HG02970 (cell line): ENCODE data around the gene HDAC7.

Source experiments
- ATAC-seq: cut with Tn5 transposase; IDR thresholded peaks from one replicate; pipeline ENCODE4 v1.9.1; 2021; ENCODE audit warnings: mild to moderate bottlenecking, moderate library complexity, moderate number of reproducible peaks; ENCODE audit not compliant: unreplicated experiment, low FRiP score

Gene HDAC7

DNA sequence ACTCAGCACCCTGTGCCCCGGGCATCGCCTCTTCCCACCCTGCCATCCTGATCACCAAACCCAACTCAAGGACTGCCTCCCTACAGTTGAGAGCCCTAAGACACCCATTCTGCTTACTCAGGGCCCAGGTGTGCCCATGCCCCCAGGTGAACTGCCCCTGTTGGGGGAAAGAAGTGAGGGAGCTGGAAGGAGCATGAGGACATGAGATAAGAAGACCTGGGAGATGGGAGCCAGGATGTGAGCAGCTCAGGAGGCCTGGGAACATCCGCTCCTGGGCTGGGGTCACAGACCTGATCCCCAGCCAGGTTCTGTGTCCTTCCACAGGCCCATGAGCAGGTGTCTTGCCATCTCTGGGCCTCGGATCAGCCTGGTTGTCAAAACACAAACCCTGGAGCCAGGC, 67.6 kb downstream of the HDAC7 start:
- no peak for ATAC-seq

DNA sequence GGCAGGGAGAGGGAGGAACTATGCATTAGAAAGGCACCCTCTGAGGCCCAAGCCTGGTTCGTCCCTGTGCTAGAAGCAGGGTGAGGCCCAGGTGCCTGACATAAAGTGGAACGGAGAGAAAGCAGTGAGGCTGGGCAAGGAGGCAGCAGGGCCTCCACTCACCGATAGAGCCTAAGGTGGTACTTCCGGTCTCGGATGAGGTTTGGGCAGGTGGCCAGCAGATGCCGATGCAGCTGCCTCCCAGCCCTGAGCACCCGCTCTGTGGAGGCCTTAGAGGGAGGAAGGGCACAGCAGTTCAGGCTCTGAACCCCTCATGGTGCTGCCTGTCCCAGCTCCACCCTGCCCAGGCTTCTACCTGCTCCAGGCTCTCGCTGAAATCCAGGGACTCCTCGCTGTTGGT, 68.1 kb downstream of the HDAC7 start:
- no peak for ATAC-seq

DNA sequence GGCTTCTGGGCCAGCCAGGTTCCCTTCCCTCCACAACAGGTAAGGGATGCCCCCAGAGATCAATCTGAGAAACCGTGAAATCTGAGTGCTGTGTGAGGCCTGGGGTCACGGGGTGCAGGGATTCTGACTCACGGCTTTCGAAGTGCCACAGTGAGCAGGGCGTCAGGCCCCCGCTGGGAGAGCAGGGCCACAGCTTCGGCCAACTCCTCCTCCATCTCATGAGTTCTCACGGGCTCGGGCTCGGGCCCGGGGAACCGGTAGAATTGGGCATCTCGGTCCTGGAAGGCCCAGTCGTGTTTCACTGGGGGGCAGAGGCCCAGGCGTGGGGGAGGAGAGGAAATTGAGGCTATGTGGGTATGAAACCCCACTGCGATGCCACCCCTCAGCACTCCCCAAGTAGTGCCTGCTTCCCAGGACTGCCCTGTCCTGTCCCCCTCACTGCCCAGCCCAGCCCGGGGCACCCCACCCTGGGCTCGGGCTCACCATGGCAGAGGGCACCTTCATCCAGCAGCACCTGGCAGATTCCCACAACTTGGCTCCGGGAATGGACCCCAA, 68.7 kb downstream of the HDAC7 start:
- no peak for ATAC-seq

DNA sequence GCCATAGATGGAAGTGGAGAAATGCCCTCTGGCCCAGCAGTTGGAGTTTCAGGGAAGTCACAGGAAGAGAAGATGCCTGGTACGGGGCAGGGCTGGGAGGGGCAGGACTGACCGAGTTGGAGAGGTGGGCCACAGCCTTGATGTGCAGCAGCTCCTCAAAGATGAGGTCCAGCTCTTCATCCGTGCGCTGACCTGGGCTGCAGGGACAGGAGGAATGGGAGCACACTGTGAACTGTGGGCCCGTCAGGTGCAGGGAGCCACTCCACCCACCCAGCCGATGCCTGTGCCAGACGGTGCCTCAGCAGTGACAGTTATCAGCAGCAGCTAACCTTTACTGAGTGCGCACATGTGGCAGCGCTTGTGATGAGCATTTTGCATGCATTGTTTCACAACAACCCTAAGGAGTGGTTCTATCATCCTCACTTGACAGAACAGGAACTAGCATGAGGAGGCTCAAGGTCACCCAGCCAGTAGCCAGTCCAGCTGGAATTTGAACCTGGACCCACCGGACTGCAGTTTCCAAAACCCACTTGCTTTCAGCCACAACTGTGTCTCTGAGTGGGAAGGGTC, 69.4 kb downstream of the HDAC7 start:
- ATAC-seq = no peak

DNA sequence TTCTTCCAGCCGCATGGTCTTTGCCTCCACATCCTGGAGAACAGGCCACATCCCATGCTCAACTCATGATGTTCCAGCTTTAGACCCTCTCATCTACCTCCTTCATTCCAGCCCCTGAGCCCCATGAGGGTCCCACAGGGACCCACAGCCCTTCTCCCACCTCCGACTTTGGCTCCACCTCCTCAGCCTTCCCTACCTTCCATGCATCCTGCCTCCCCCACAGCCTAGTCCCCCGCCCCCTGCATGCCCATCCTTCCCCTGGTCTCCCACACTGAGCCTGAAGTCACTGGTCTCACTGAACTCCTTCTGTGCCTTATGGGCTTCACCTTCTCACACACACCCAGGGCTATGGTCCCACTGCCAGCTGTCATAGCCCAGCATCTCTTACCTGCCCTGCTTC, 70.8 kb downstream of the HDAC7 start:
- no peak for ATAC-seq

DNA sequence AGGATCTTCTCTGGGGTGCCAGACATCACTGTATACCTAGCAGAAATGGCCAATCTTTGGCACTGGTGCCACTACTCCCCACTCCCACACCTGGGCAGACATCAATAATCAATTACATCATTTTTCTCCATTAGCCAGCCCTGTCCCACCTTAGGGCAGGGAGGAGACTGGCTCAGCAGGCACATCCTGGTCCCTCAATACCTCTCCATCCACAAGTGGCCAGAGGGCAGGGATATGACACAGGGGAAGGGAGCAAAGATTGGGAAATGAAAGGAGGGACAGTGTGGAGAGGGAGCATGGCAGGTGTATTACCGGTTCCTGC, 71.2 kb downstream of the HDAC7 start:
- no peak for ATAC-seq

DNA sequence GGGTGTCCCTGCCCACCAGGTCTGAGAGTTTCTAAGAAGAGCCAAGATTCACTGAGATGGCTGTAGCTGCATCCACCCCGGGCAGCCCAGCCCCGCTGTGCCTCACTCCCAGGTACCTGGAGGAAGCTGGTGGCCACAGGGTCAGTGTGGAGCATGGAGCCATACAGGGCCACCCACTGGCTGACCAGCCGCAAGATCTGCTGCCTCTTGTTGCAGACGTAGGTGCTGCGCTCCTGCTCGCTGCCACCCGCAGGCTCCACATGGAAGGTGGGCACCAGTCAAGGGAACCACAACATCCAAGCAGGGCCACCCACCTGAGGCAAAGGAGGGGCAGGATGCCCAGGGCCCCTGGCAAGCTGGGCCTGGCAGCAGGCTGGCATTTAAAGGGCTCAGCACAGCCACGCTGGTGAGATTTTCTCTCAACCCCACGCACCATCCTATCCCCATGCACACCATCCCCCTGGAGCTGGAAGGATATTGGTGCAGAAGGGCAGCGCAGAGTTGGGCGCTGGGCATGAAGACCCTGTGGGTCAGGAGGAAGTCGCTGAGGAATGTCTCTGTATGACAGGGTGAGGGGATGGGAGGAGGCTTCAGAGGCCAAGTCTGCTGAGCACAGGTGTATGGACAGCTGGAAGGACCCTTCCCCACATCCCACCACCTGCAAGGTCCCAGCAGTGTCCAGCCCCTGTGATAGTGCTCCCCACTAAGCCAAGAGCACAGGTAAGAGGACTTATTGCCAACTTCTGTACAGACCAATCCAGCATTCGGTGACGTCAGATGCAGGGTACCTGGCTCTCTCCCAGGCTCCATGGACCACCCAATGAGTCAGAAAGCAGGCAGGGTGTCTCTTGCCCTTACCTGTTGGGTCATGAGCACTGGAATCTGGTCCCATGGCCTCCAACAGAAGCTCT, 71.9 kb downstream of the HDAC7 start:
- no peak for ATAC-seq

- no peak for ATAC-seq
These were observed 72.6 kb downstream of the HDAC7 start for GRCh38 chr12:47747126-47747525.

DNA sequence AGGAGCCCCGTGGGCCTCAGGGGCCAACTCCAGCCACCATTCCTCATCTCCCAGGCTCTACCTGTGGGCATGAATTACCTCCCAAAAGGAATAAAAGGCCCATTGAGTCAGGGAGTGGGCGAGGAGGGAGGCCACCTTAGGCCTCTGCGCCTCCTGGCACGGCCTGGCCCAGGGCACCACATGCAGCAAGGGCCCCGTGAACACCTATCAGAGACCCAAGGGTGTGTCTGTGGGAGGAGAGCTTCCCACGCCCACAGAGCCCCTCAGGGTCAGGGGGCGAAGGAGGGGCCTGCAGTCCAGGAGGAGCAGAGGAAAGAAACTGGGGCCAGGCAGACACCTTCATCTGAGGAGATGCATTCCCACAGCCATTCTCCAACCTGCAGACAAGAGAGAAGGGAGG, 73.2 kb downstream of the HDAC7 start:
- ATAC-seq = no peak

- no peak for ATAC-seq
These were observed 73.6 kb downstream of the HDAC7 start for GRCh38 chr12:47746073-47746472.

DNA sequence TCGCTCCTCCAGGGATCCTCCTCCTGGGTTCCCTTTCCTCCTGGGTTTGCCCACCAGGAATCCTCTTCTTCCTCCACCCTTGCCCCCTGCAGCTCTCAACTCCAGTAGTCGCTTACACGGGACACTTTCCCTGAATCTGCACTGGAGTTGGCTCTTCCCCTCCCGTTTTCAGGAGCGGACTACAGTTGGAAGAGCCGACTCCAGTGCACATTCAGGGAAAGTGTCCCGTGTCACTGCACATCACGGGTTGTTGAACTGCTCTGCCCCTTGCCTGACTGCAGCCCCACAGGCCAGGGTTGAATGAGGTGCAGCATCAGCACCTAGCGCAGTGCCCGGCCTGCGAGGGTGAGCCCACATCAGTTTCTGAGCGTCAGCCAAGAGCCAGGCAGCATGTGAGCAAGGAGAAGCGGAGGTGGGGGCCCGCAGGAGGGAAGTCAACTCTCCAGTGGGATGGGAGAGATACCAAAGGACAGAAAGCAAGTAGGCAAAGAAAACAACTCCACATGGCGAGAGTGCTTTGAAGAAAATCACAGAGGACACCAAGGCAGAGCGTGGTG, 74.1 kb downstream of the HDAC7 start:
- no peak for ATAC-seq

GRCh38 chr12:47744778-47745436, 74.8 kb downstream of the HDAC7 start:
- ATAC-seq = no peak

- no peak for ATAC-seq
These were observed 75.6 kb downstream of the HDAC7 start for GRCh38 chr12:47744005-47744651.

DNA sequence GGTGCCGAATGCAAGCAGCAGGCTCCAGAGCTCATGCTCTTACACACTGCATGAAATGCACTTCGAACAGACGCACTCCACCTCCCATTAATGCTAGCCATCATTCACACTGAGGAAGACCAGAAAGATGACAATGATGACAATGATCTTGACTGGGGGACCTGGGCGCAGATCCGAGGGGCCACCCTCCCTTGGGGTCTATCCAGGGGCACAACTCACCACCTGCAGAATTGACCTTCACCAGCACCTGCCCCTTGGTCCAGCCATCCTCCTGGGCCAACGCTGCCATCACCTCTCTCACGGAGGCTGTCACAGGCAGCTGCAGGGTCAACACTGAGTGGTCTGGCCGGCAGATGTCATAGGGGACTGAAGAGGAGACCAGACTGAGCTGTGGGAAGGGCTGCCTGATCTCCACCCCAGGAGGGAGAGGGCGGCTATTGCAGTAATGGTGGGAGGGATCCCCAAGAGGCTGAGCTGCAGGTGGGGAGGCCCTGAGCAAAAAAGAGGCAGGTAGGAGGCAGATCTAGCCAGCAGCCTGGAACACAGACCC, 76.3 kb downstream of the HDAC7 start:
- ATAC-seq = no peak

GRCh38 chr12:47742253-47742825, 77.4 kb downstream of the HDAC7 start:
- no peak for ATAC-seq

DNA sequence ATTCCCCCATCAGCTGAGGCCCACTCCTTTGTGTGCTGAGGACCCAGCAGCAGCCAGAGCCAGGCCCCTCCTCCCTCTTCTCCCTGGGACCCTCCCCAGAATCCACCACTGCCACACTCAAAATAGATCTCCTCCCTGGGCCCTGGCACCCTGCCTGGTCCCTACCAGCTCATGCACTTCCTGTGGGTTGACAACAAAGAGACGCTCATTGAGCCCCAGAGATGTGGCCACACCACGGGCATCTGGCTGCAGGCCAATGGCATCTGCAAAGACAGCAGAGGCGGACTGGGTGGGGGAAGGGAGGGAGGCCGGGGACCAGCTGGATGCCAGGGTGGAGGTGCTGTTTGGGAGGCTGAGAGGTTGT, 78.4 kb downstream of the HDAC7 start:
- no peak for ATAC-seq

- no peak for ATAC-seq
These were observed 78.9 kb downstream of the HDAC7 start for GRCh38 chr12:47740606-47741339.

DNA sequence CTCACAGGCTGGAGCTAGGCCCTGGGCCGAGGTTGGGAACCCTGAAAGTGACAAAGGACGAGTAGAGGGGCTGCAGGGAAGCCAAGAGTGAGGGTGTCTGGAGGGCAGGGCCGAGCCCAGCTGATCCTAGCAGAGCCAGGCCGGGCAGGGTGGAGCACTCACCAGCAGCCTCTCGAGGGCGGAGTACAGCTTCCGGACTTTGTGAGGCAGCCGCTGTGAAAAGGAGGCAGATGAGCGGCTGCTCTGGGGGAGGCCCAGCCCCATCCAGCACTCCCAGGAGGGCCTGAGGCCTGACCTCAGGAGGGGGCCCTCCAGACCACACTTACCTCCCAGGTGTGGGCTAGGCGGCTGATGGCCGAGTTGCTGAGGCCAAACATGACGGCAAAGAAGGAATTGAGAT, 79.7 kb downstream of the HDAC7 start:
- ATAC-seq = no peak

DNA sequence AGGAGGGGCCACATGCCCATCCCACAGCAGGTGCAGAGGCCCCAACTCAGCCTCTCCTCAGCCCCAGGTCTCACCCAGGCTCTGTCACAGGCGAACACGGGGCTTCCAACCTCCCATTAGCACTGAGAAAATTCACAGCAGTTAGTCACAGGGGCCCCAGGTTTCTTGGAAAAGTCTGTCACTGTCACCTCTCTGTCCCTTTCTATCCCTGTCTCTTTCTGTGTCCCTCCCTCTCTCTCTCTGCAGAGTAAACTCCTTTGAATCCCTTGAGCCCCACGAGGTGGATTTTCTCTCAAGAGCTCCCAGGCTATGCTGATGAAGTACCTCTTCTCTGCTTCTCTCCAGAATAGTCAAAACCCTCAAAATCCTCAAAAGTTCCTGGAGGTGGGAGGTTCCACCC, 80.4 kb downstream of the HDAC7 start:
- ATAC-seq = no peak
